HG02973 (cell line): ENCODE results near the gene ADK.
"Not testable (repeated sequence)": the region's sequence is repeated elsewhere in the genome, so short reads cannot be mapped to it uniquely, and the experiment has no call there.

Experiments
- ATAC-seq: cut with Tn5 transposase; IDR thresholded peaks from one replicate; pipeline ENCODE4 v1.9.1; 2021; ENCODE audit warnings: moderate library complexity; ENCODE audit not compliant: unreplicated experiment

ADK gene

DNA sequence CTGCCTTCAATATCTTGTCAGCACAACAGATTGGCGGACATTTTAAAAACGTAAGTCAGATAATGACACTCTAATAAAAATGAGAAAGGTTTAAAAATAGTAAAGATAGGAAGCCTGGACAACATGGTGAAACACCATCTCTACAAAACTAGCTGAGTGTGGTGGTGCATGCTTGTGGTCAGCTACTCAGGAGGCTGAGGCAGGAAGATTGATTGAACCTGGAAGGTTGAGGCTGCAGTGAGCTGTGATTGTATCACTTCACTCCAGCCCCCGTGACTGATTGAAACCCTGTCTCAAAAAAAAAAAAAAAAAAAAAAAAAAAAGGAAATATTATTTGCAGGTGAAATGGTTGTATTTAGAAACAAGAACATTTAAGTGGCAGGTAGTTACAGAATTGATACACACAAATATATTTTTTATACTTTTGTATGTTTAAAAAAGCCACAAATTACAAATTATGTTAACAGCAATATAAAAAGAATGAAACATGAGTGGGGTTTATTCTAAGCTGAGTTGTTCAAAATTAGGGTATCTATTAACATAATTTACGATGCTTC lies 141.9 kb downstream of the ADK start:
- ATAC-seq: no peak

DNA sequence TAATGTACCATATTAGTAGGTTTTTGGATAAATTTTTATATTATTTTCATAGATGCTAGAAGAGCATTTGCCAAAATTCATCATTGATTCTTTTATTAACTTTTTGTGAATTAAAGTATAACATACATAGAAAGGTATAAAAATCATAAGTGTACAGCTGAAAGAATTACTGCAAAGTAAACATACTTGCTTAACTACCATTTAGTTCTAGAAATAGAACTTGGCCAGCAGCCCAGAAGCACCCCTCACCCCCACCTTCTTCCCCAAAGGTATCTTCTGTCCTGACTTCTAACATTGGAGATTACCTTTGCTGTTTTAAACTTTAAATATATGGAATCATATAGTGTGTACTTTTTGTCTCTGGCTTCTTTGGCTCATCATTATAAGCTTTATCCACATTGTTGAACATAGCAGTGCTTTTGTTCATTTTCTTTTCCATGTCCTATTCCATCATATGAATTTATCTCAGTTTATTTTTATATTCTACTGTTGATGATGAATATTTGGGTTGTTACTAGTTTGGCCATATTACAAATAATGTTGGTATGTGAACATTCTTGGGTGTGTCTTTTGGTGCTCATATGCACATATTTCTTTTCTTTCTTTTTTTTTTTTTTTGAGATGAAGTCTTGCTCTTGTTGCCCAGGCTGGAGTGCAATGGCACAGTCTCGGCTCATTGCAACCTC lies 142.8 kb downstream of the ADK start:
- ATAC-seq: no peak

DNA sequence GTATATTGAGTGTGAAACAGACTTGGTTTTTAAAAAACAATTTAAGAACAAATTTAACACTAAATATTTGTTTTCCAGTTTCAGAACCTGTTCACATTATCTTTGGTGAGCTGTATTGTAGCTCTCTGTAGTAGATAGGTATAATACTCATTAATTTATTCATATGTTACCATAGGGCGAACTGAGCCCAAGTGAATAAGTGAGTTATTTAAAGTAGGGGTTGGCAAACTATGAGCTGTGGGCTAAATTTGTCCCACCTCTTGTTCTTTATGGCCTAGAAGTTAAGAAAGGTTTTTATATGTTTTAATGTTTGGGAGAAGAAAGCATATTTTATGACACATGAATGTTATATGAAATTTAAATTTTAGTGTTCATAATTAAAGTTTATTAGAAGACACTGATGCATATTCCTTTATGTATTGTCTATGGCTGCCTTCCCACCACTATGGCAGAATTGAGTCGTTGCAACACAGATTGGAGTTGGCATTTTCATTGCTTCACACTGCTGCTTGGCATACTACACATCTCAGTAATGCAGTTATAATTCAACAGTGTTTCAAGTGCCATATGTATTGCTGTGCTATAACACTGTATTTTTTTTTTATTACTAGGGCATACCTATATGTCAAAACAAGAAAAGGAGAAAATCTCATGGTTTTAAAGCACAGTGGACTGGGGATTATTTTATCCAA lies 146.5 kb downstream of the ADK start:
- no peak for ATAC-seq

DNA sequence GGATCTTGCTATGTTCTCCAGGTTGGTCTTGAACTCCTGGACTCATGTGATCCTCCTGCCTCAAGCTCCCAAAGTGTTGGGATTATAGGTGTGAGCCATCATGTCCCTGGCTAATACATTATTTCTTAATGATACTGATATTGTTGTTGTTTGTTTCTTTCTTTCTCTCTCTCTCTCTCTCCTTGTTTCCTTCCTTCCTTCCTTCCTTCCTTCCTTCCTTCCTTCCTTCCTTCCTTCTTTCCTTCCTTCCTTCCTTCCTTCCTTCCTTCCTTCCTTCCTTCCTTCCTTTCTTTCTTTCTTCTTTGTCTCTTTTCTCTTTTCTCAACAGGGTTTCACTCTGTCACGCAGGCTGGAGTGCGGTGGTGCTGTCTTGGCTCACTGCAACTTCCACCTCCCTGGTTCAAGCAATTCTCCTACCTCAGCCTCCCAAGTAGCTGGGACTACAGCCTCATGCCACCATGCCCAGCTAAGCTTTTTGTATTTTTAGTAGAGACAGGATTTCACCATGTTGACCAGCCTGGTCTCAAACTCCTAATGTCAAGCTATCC lies 149.1 kb downstream of the ADK start:
- not testable (repeated sequence) for ATAC-seq

DNA sequence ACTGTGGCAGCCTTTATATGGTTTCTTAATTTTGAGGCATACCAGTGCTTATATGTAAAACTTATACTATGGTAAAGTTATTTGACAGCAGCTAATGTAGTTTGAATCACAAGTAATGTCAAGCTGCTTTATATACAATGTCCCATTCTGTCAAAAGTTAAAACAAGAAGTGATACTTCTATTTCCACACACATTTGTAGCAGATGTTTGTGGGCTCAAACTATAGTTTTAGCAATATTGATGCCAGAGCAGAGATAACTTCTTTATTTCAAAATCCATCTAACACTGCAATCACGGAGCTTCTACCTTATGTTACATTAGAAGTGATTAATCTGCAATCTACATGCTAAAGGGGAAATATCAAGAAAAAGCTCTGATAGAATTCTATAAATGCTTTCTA lies 149.6 kb downstream of the ADK start:
- no peak for ATAC-seq

DNA sequence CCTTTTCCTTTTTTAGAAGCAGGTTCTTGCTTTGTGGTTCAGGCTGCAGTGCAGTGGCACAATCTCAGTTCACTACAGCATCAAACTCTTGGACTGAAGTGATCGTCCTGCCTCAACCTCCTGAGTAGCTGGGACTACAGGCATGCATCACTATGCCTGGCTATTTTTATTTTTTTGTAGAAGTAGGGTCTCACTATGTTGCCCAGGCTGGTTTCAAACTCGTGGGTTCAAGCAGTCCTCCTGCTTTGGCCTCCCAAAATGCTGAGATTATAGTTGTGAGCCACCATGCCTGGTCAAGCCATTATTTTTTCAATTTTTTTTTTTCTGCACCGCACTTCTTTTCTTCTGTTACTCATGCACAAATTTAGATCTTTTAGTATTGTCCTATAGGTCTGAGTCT lies 154.7 kb downstream of the ADK start:
- no peak for ATAC-seq

DNA sequence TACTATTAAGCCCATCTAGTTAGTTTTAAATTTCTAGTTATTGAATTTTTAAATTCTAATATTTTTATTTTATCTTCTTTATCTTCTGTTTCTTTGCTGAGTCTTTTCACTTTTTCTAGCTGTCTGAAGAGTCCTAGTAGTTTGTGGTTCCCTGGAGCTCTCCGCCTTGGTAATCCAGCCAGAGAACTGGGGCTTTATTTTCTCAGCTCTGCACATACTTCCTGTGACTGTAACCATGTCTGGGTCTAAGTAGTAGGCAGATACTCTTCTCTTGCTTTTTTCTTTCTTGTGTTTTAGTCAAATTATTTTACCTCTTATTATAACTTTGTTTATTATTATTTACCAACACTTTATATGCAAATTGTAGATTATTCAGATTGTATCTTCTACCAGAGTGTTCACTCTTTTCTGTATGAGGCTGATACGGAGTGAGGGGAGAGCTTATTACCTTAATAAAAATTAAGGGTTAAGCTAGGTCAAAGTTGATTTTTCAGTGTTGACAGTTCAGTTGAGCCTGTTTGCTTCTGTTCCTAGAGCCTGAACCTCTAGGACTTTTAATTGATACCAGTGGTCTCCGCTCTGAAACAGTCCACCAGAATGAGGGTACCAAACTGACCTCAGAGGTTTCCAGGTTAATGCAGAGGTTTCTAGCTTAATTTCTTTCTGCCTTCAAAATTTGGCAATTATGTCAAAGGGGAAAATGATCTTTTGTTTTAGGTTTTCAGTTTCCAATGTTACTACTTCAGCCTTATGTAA lies 155.4 kb downstream of the ADK start:
- ATAC-seq: no peak

DNA sequence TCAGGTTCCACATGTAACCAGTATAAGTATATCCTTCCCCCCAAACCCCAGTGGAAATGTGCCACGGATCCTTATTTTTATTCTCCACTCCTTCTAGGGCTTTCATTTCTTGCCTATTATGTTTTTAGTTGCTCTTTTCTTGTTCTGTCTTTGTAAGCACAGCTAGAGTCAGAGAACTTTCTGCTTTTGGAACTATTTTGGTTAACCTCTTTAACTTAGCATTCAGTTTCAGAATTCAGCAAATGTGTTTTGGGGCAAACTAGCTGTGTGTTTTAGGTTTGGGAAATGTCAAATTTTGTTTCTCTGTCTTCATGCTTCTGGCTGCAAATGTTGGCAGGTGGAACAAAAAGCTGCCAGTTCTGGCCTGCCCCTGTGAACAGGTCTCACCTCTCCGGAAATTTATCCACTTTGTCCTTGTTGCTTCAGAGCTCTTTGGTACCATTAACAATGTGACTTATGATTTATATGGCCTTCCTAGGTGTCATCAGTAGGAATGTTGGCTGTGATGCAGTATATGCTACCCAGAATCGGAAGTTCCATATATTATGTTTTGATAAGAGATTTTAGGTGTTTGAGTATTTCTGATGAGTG lies 156.1 kb downstream of the ADK start:
- ATAC-seq: no peak

DNA sequence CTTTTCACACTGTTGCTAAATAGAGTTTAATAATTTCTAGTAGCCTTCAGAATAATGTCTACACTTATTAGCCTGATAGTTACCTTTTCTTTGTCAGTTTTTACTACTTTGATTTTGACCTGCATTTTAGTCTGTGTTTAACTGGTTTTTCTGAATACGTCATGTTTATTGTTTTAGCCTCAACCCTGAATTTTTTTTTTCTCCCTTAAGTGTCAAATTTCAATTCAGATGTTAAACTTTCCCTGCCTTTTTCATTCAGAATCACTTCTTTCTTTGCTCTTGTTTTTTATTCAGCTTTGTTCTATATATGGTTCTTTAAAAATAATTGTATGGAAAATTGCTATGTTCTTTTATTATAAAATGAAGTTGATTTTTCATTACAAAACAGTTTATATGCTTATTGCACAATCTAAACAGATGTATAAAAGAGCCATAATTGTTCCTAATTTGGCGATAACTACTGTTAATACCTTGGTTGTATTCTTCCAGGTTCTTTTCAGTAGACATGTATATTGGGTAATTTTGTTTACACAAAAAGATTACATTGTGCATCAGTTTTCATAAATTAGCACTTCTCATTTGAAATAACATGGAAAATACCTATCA lies 159.7 kb downstream of the ADK start:
- no peak for ATAC-seq

DNA sequence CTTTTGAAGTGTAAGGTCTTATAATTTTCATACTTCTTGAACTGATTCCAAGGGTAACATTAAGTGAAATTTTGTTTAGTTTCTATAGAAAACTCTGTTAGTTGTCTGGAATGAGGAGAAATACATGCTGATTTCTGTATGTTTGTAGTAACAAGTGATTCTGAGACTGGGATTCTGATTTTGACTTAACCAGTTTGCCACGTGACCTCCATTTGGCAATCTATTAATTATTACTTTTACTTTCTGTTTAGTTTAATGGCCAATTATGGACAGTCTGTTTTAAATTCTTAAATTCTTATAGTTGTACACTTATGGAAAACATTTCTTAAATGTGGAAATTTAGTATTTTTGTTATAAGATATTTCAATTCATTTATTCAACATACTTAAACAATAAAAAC lies 163.1 kb downstream of the ADK start:
- no peak for ATAC-seq

DNA sequence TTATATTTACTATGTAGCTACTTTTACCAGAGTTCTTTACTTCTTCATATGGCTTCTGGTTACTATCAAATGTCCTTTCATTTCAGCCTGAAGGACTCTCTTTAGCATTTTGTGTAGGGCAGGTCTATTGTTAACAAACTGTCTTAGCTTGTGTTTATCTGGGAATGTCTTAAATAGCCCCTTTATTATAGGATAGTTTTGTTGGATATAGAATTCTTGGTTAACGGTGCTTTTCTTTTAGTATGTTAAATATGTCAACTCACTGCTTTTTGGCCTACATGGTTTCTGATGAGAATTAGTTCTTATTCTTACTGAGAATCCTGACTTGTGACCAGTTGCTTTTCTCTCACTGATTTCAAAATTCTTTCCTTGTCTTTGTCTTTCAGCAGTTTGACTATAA lies 169.0 kb downstream of the ADK start:
- no peak for ATAC-seq

DNA sequence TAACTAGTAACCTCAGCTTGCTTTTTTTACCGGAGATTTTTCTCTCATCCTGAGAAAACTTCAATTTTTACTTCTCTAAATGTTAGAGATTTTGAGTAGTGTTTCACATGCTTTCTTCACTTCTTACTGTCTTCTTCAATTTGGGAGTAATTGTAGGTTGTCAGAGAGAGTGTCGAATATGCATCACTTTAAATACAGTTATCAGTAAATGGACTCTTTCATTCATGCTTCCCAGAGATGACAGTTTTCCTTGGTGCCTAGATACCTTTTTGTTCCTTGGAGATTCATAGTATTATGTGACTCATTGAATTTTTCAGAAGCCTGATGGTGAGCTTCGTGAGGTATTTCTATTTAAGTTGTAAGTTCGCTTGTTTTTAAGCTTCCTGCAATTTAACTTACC lies 169.7 kb downstream of the ADK start:
- no peak for ATAC-seq

DNA sequence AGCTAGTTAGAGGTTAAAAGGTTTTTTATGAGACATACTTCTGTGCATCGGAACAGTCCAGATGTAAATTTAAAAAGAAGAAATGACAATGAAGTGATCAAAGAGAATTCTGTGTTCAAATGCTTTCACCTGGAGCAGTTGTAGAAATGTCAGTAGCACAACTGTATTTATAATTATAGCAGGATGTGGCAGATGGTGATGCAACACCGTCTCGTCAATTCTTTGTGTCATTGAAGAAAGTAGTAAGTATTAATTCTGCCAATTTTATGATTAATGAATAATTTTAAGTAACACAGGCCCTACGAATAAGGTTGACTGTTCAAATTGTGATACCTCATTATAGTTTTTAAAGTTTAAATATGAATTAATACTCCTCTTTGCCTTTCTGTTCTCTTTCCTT lies 171.1 kb downstream of the ADK start:
- no peak for ATAC-seq

DNA sequence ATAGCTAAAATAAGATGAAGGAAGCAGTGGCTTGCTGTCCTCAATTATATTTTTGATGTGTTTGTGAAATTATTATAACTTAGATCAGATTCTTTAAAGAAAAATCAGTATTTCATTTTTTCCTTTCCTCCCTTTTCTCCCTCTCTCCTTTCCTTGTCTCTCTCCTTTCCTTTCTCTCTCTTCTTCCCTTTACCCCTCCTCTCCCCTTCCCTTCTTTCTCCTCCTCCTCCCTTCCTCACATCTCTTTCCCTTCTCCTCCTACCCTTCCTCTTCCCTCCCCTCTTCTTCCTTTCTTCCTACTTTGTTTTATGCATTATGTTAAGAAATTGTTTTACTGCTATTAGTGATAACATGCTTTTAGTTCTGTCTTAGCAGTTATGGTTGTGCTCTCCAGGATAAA lies 171.5 kb downstream of the ADK start:
- no peak for ATAC-seq

DNA sequence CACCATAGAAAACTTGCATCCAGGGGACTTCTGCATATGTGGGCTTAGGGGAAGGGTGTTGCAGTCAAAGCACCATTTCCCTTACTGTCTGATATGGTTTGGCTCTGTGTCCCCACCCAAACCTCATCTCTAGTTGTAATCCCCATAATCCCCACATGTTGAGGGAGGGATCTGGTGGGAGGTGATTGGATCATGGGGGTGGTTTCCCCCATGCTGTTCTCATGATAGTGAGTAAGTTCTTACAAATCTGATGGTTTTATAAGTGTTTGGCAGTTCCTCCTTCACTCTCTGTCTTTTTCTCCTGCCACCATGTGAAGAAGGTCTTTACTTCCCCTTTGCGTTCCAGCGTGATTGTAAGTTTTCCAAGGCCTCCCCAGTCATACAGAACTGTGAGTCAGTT lies 177.4 kb downstream of the ADK start:
- no peak for ATAC-seq

DNA sequence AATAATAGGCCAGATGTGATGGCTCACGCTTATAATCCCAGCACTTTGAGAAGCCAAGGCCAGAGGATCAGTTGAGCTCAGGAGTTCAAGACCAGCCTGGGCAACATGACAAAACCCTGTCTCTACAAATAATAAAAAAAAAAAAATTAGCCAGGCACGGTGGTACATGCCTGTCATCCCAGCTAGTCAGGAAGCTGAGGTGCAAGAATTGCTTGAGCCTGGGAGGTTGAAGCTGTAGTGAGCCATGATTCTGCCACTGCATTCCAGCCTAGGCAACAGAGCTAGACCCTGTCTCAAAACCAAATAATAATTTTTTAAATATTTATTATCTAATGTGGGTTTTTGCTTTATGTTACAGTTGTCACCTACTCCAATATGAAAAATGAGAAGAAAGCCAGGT lies 178.9 kb downstream of the ADK start:
- no peak for ATAC-seq

DNA sequence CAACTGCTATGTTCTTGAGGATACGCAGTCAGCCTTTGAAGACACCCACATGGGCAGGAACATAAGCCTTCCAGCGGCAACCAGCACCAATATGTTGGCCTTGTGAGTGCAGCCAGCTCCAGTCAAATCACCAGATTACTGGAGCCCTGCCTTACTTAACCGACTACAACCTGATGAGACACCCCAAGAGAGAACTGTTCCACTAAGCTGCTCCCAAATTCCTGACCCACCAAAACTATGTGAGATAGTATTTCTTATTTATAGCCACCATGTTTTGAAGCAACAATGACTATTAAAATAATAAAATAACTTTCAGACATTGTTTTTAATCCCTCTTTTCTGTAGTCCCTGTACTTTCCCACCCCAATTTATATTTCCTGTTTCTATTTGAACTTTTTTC lies 179.6 kb downstream of the ADK start:
- no peak for ATAC-seq

DNA sequence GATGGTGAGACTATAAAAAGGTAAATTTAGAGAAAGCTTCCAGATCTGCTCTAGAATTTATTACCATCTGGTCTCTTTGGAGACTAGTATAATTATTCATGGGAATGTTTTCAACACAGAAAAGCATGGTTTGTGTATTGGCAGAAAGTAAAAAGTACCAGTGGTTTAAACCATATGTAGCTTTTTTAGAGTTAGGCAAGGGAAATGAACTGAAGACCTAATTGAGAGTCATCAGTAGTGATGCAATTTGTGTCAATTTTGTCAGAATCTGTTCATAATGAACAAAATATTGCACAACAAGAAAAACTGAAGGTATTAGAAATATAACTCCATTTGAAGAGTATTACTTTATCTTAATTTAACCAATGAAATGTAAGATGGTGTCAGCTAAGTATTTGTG lies 181.4 kb downstream of the ADK start:
- ATAC-seq: no peak

DNA sequence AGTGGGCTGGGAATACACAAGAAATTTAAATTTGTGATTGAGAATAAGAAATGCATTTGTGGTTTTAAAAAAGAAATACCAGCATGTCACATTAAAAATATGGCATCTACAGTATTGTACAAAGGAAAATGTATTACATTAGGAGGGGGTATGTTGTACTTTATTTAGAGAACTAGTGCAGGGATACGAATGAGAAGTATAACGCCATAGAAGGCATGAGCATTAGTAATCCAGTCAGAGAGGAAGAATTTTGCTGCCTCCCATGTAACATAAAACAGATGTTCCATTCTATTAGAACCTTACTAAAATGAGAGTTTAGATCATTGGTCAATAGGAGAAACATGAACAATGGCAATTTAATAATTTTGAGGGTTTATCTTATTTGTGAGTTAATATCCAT lies 182.2 kb downstream of the ADK start:
- no peak for ATAC-seq

DNA sequence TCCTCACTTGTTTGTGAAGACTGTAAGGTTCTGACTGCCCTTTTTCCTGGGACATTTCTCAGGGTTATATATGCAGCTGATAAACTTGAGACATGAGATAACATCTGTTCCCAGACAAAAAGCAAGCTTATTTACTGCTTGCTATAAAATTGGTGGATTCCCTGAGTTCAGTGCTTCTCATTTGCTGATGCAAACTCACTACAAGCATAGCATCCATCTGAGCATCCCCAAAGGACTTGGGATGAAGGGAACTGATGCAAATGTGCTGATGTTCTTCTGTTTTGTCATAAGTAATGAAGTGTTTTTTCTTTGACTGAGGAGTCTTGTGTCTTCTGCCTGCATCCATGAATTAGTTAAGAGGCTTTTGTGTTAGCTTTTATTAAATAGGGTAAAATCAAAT lies 183.2 kb downstream of the ADK start:
- no peak for ATAC-seq

DNA sequence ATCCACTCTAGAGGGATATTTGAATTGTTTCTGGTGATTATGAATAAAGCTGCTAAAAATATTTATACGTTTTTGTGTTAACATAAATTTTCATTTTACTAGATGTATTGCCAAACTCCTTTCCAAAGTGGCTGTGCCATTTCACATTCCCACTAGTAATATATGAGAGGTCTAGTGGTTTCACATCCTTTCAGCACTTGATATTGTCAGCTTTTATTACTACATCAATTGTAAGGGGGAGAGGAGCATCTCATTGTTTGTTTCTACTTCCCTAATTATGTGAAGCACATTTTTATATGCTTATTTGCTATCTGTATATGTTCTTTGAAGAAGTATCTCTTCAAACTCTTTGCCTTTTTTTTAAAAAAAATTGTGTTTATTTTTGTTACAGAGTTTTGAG lies 184.5 kb downstream of the ADK start:
- ATAC-seq: no peak
